ENCODE measurements around the gene ACOT7. TPM values are rescaled to one million over a fixed set of nuclear protein-coding genes. Genes with fewer than 3 reads are reported as not detected.

The ACOT7 gene
- total RNA-seq, 4 donors from 2014 or later, result 23.5 to 50.7 (median 39.0) TPM

GRCh38 chr1:6243993-6244392, 149.6 kb downstream of the ACOT7 start, which contains the start of gene HES3:
HES3 (plus strand) TSS chr1:6244179; CDS start chr1:6244366, 187 bp downstream.
- WGBS, 2 donors, result 1 to 9% methylated on average over 6 to 9 of the region's 16 CpGs
- Histone ChIP-seq H3K36me3 (no peaks in the 10 kb centered on the region), H3K27me3 (peaks cover 25 to 100% (median 51%) of the 10 kb centered on the region in 4 donors), H3K4me1 (peaks cover 27 to 51% (median 30%) of the 10 kb centered on the region in 3 donors), H3K27ac (no peak within 1 kb of the TSS), H3K9me3 (no peaks in the 10 kb centered on the region), H3K4me3 (no peak within 1 kb of the TSS)
- DNase-seq, result no peak
- no peak for TF ChIP-seq CTCF (IDR thresholded peaks at IDR 0.05)
- no peak for TF ChIP-seq POLR2A (IDR thresholded peaks at IDR 0.05)
- intact Hi-C loops (cut with DNase I), result loop anchor here (10.0 kb wide), 1 partner anchor 199 kb away; the partner anchor contains the start of gene KCNAB2

DNA sequence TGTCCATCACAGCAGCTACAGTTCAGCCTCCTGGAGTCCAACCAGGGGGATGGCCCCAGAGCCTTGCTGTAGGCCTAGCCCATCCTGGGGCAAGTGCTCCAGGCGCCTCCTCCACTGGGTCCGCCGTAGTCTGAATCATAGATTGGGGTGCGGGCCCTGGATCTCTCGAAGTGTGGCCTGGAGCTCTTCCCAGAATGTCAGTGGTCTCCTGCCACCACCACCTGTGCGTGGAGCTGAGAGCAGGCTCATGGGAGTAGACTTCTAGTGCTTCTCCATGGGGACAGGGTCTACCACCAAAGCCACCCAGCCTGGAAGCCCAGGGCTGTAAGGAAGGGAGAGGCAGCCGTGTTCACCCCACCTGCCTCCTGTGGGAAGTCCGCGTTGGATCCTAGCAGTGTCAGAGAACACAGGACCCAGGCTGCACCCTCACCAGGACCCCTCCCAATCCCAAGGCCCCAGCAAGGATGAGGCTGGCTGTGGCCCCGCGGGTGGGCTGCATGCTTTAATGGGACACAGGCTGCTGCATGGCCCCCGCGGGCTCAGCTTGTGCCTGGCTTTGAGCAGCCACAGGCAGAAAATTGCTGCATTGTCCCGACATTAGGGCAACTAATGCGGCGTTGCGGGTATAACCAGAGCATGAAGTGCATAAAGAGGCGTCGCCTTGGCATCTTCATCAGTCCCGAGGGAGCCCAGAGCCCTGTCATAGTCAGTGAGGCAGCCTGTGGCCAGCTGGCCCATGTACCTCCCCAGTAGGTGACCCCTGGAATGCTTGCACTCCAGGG, 150.3 kb downstream of the ACOT7 start:
- Histone ChIP-seq H3K36me3 (no peaks in the 10 kb centered on the region), H3K27ac (no peak overlapping the region), H3K4me1 (peaks cover 25 to 46% (median 29%) of the 10 kb centered on the region in 3 donors), H3K4me3 (no peak overlapping the region), H3K27me3 (peaks cover 25 to 100% (median 48%) of the 10 kb centered on the region in 4 donors), H3K9me3 (no peaks in the 10 kb centered on the region)
- no peak for TF ChIP-seq POLR2A (IDR thresholded peaks at IDR 0.05)
- TF ChIP-seq CTCF (IDR thresholded peaks at IDR 0.05), result no peak
- 11% methylated on average over 3 of the region's 20 CpGs; no CpG with 5 or more reads in 1 of the 2 donors for WGBS, 2 donors
- DNase-seq, result no peak
- intact Hi-C loops (cut with DNase I), result loop anchor here (10.0 kb wide), 1 partner anchor 198 kb away; the partner anchor contains the start of gene KCNAB2

- Histone ChIP-seq H3K4me1 (peaks cover 25 to 45% (median 29%) of the 10 kb centered on the region in 3 donors), H3K9me3 (no peaks in the 10 kb centered on the region), H3K36me3 (no peaks in the 10 kb centered on the region), H3K27me3 (peaks cover 25 to 89% (median 48%) of the 10 kb centered on the region in 4 donors), H3K4me3 (peak overlapping the region in 3 of 4 donors; percentile 6 to 53 (median 27)), H3K27ac (no peak overlapping the region)
- TF ChIP-seq CTCF (IDR thresholded peaks at IDR 0.05), result no peak
- TF ChIP-seq POLR2A (IDR thresholded peaks at IDR 0.05), result no peak
- intact Hi-C loops (cut with DNase I), result loop anchor here (10.0 kb wide), 1 partner anchor 197 kb away; the partner anchor contains the start of gene KCNAB2
- DNase-seq, result no peak
- WGBS, 2 donors, result 3 to 6% methylated on average over 14 to 31 of the region's 99 CpGs
Measured at GRCh38 chr1:6241887-6242740, 151.5 kb downstream of the ACOT7 start.

DNA sequence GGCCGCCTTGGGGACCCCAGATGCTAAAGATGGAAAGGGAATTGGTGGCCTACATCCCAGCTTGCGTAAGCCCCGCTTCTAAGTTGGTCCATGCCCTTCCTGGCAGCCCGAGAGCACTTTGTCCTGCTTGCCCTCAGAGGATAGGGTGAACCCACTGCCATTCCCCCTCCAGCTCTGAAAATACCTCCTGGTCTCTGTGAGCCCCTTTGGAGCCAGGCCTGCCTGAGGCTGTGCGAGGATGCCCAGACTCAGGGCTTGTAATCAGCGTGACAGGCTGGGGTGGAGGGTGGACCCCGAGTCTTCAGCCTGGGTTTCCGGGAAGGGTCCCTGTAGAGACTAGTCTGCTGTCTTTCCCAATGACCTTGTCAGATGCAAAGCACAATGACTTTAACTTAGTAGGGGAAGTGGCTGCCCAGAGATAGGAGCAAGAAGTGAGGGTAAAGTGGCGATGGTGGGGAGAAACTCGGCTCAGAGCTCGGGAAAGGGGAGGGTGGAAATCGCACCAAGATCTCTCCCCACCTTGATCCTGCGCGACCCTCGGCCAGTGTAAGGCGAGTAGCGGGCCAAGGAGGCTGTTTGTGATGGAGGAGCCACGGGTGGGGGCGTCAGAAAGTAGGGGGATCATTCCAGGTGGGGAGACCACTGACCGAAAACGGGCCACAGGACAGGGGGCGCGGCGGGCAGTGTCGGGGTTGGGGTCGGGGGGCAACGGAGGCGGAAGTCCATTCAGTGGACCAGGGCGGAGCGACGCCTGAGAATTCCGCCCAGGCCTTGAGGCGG, 152.3 kb downstream of the ACOT7 start:
- TF ChIP-seq POLR2A (IDR thresholded peaks at IDR 0.05), result no peak
- TF ChIP-seq CTCF (IDR thresholded peaks at IDR 0.05), result no peak
- intact Hi-C loops (cut with DNase I), result loop anchor here (10.0 kb wide), 1 partner anchor 196 kb away; the partner anchor contains the start of gene KCNAB2
- 27 to 38% methylated on average over 23 to 24 of the region's 33 CpGs for WGBS, 2 donors
- Histone ChIP-seq H3K4me3 (no peak overlapping the region), H3K36me3 (no peaks in the 10 kb centered on the region), H3K9me3 (no peaks in the 10 kb centered on the region), H3K27me3 (peaks cover 25 to 80% (median 46%) of the 10 kb centered on the region in 4 donors), H3K27ac (no peak overlapping the region), H3K4me1 (peaks cover 16 to 39% (median 29%) of the 10 kb centered on the region in 3 donors)
- no peak for DNase-seq

All from esophagus squamous epithelium (tissue), 5 donors.